Measurements from ENCODE around the gene OPN1SW.
A peak's percentile ranks its signal among the peaks of the same experiment; 100 is the strongest.

OPN1SW gene

DNA sequence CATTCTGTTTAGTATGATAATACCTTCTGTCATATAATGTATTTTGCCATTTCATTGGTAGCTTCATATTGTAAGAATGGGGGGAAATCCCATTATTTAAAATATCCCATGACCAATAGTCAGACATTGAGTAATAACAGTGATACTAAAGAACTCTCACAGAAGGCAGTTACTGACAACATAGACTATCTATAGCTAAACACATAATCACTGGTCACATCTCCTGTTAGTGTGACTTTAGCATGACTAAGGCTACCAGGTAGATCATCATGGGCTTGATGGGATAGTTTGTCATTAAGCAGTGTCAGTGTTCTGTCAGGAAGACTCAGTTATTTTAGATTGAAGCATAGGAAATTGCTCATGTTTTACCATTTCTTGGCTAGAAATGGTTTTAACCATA is 16.4 kb downstream of the OPN1SW start:
- DNase-seq (ENCODE audit: low read depth in 2 of 2) = no peak

DNA sequence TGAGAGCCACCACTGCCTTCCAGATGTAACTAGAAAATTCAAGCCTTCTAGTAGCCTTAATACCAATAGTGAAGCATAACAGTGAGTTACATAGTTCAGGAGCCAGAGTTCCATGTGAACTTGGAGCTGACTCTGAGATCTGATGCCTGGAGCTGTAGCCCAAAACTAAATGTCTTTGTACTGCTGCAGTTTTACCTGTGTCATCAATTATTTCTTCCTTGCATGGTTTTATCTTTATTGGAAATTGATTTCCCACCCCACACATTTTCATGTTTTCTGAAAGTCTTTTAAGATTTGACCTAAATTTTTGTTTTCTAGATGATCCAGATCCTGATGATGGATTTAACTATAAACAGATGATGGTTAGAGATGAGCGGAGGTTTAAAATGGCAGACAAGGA is 17.0 kb downstream of the OPN1SW start:
- no peak for DNase-seq (ENCODE audit: low read depth in 2 of 2)

DNA sequence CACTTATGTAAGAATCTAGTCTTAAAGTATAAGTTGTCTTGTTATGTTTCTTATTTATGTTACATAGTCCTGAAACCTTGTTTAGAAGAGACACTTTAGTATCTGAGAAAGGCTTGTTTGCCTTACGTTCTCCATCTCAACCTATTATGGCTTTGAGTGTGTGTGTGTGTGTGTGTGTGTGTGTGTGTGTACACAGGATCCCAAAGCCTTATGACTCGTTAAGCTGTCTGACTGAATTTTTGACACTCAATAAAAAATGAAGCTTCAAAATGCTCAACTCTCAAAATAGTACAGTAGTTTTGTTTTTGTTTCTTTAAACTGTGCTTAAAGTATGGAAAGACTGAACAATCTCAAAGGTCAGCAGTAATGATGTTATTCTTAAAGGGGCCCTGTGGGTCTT is 18.4 kb downstream of the OPN1SW start:
- no peak for DNase-seq (ENCODE audit: low read depth in 2 of 2)

DNA sequence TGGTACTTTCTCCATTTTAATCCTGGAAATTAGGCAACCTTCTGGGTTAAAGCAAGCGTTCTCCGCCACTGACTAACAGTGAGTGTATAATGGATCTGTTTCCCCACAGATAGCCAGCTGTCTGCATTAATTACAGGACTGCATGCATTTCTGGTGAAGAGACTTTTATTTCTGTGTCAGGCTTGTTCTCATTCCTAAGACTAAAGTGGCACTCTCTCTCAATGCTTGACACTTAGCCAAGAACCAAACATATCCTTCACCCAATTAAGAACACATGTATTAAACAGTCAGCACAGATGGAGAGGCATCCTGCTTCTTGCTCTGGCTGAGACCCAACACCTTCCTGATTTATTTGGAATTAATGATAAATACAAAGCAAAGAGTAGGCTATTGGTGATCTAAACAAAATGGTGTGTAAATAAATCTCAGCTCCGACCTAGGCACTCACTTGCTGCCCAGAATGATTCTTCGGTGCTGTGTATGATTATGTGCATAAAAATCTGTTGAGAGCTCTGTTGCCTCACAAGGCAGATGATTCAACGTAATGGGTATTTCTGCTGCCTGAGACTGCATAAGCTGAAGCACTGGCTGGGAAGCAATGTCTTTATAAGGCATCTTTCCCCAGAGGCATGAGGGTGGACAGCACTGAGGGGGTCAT is 19.6 kb downstream of the OPN1SW start:
- DNase-seq (ENCODE audit: low read depth in 2 of 2) = no peak

DNA sequence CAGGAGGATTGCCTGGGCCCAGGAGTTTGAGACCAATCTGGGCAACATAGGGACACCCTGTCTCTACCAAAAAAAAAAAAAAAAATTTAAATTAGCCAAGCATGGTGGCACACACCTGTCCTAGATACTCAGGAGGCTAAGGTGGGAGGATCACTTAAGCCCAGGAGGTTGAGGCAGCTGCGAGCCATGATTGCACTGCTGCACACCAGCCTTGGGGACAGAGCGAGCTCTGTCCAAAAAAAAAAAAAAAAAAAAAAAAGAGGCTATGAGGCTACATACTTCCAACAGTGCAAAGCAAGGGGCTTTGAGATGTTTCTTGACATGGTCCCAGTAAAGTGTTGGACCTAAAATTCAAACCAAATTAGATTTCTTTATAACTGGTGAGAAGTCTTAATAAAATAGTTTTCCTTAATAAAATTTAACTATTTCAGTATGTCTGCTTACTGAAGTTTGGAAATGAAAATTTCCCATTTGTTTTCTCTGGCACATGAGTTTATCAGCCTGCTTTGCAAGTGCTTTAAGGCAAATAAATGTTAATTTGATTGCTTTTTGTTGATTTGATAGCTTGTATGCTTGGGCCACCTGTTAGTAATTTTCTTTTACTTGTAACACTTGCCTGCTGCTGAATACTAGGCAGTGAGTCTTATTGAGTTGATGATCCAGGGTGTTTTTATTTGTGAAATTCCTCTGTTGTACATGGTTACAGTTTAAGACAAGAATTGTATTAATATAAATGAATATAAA is 20.3 kb downstream of the OPN1SW start:
- DNase-seq (ENCODE audit: low read depth in 2 of 2) = no peak

DNA sequence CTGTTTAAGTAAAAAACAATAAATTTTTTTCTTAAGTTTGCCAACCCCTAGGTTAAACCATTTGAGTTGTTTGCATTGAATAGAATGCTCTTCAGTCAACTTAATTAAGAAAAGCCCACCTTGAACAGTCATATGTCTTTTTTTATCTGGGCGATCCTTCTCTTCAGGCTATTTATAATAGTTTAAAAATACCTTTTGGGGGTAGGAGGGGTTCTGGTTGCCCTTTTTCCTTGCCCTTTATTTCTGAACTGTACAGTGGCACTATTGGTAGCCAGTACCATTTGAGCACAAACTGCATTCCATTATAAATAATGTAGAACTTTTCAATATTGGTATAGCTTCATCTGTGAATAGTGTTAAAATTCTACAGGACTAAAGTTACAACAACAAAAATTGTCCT is 23.3 kb downstream of the OPN1SW start:
- no peak for DNase-seq (ENCODE audit: low read depth in 2 of 2)

DNA sequence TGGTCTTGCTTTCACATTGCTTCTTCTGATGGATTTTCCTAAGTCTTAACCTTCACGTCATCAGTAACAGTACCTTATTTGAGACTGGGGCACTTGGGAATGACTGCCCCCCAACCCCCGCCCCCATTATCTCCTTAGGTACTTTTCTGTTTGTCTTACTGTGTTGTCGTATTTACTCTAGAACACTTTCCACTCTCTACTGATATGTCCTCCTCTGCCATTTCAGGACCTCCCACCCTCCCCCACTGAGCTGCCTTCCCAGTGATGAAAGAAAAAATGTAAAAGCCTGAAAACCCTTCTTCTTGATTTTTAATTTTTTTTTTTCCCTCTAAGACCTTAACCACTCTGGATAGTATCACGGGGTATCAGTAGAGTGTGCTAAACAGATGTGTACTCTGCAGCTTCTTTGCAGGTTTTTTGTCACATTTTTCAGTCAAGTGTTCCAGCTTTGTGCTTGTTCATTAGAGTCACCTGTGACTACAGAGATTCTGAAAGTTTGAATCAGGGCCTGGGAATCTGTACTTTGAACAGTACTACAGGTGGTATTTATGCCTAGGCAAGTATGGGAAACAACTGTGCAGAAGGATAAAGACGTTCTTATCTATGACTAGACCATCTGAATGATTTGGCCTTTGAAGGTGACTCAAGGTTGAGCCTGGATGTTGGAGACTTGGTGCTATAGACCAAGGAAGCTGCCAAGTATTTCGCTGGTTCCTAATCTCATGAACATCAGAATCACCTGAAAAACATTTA is 28.1 kb downstream of the OPN1SW start:
- no peak for DNase-seq (ENCODE audit: low read depth in 2 of 2)

DNA sequence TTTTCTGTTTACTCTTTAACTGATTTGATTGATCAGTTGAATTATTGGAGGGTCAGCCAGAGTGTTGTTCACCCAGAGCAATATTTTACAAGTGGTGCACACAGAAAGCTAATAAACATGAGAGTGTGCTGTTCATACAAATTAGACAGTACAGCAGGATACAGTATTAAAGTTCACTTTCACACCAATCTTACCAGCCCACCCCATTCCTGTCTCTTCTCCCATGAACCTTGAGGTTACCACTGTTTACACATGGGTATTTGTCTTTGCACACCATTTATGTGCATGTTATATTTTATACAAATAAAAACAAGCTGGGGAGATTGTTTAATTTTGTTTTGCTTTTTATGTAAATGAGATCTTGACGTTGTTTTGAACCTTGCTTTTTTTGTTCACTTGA is 29.9 kb downstream of the OPN1SW start:
- DNase-seq (ENCODE audit: low read depth in 2 of 2) = no peak

DNA sequence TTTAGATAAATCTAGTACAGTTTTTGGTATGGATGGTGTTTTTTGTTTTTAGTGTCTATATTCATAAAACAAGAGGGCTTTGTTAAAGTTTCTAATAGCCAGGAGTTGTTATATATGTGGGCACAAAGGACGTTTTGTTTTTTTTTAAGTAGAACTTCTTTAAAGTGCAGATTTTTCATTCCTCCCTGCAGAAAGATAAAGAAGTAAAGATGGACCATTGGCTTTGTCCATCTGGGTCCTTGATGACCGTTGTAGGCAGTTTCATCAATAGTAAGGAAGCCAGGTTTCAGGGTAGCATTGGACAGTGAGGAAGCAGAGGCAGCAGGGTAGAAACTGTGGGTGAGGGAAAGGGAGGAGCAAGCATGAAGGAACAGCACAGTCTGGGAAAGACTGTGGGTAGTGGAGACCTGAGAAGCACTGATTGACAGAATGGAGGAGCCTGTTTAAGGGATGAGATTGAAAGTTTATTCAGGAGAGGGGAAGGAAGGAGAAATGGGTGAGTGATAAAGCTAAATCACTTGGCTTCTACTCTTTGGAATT is 31.2 kb downstream of the OPN1SW start:
- DNase-seq (ENCODE audit: low read depth in 2 of 2) = no peak

DNA sequence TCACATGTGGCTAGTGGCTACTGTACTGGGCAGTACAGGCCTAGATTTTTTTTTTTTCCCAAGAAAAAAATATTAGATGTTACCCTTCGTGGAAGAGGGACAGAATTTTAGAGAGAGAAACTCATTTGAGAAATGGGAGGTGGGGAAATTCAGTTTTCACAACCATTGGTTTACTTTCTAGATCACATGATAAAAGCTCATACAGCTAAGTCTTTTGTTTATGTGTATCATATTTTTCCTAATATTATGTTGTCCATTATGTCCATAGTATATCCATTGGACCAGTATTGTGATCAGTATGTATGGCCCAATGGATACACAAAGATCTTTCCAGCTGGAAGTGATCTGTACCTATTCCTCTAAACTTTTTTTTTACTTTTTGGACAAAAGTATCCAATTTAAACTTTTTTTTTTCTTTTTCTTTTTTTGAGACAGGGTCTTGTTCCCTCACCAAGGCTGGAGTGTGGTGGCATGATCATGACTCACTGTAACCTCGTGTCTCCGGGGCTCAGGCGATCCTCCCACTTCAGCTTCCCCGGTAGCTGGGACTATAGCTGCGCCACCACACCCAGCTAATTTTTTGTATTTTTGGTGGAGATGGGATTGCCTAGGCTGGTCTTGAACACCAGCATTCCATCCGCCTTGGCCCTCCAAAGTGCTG is 32.4 kb downstream of the OPN1SW start:
- no peak for DNase-seq (ENCODE audit: low read depth in 2 of 2)

DNA sequence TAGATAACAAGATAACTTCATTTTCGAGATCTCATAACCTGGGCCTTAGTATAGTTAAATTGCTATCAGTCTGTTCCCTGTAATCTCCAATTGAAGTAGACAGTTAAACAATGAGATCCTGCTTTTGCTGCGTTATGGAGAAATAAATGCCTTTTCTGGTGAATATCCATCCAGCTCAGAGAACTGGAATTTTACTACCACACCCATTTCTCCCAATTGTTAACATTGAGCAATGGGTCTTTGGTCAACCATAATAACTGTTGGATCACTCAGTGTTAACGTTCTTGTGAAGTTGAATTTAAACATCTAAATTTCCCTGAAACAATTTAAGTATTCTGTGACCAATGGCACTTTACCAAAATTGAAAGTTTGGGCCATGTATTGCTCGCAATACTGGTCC is 33.4 kb downstream of the OPN1SW start:
- DNase-seq (ENCODE audit: low read depth in 2 of 2) = no peak

DNA sequence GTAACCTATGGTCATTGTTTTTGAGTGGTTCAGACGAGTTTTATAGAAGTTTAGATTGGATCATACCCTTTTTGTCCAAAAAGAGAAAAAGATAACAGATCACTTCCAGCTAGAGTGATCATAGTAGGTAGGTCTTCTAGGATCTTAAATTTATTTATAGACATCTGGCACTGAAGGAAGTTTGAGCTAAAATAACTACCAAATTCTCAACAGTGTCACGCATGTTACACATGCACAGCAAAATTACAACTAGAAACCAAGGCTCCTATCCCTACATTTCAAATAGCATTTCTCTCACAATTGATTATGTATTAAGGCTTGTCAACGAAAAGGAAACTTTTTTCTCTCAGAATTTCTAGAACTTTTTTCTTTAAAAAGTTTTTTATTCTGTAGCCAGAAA is 34.1 kb downstream of the OPN1SW start:
- no peak for DNase-seq (ENCODE audit: low read depth in 2 of 2)

DNA sequence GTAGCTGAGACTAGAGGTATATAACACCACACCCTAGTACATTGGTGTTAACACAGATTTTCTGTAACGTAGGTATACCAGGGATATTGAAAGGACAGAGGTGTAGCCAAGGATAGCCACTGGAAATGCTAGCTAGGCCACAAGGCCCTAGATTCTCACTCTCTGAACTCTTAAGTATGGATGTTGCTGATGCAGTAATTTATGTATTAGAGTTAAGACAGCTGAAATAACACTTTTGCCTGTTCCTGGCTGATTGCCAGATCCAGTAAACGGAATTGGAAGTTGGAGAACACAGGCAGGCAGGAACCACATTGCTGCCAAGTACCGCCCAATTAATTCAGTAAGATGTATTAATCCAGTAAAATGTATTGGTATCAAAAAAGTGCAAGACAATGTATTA is 34.6 kb downstream of the OPN1SW start:
- DNase-seq (ENCODE audit: low read depth in 2 of 2) = no peak

DNA sequence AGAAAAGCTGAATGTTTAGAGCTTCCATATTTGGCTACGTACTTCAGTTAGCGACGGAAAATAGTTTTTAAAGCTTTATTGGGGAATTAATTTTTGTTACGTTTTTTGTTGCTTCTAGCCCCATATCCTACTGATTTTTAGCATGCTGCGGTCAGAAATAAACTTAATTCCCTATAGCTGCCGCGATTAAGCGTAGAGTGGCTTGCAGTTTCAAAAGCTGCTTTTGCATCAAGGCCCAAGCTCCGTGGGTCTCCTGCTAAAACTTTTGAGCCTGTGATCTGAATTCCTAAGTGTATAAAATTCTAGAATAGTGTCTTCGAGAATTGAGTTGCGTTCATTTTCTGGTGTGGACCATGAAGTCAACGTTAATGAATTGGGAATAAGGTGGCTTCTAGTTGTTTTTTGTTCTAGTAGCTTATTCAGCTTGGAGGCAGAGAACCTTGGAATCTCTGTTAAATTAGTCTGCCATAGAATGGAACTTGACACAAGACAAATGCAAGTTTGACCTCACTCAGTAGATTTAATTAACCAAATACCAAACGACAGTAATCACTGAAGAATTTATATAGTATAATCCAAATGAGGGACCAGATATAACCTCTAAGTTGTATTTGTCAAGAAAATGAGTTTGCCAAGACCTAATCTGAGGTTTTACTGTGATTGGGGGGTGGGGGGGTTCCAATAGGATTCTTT is 35.5 kb downstream of the OPN1SW start:
- no peak for DNase-seq (ENCODE audit: low read depth in 2 of 2)

DNA sequence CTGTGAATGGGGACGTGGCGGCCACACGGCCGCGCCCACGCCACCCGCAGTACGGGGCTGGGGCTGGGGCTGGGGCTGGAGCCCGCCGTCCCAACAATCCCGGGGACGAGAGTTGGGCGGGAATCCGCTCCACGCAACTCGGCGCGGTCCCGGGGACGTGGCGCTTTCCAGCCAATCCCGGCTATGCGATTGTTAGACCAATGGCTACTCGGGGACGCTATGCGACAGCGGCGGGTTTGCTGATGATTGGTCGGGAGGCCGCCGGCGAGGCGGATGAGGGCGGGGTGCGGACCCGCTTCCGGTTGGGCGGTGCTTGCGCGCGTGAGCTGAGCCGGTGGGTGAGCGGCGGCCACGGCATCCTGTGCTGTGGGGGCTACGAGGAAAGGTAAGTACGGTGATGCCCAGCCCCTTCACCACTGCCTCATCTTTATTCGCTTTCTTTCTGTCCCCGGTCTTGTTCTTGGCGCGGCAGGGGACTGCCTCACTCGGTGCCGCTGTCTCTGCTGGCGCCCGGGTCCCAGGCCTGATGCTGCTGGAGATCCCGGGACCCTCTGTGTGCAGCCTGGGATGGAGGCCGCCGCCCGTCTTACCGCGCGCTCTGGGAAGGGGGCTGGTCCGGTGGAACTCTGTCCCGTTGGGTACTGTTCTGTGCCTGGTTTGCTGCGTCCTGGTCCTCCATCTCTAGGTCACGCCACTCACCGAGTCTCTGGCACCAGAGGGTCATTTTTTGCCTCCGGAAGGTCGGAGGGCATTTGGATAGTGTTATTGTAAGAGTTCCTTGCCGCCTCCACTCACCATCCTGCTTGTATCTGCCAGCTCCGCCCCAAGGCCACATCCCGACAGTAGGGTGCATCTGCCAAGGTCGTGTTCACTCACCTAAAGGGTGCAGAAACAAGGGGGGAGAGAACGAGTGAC is 36.3 kb downstream of the OPN1SW start, which contains the start of gene CALU:
Gene CALU (plus strand): TSS at position 312 of the 915 bp plus-strand sequence. CDS start 9,225 bp downstream, outside the sequence.
- peak; percentile 90 to 92 for DNase-seq (ENCODE audit: low read depth in 2 of 2)

DNA sequence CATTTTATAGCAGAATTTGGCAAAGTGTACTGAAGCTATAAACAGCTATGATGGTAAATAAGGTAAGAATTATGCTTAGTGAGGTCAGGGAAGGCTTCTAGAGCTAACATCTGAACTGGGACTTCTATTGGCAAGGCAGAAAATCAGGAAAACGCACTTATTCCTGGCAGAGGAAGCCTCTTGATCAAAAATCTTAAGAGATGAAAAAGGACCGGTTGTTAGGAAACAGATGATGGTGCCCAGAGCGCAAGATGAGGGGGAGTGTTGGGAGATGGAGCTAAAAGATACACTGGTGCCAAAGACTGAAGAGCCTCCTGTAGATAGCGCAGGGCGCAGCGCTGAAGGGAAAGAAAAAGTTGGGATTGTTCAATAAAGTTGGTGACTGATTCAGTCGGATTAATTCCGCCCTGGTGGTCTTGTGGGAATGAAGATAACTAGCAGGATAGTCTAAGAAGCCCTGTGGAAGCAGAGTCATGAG is 37.0 kb downstream of the OPN1SW start:
- no peak for DNase-seq (ENCODE audit: low read depth in 2 of 2)

DNA sequence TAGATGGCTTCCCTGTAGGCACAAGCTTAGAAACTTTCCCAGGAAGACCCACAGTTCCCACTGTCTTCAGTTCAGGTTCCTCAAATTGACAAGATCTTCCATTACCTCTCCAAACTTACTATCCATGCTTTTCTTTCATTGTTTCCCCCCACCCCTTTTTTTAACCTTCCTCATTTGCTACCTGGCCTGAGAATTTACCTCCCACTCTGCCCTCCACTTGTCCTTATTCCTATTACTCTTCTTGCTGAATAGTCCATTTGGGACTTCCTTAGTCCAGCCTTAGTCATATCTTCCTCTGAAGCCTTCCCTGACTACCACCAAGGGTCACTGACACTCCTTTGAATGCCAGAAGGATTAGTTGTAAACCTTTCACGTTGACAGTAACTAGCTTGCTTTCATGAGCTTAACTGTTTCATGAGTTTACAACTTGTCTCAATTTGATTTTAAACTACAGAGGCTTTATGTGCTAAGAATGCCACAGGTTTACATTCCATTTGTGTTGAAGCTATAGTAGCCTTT is 37.7 kb downstream of the OPN1SW start:
- DNase-seq (ENCODE audit: low read depth in 2 of 2) = no peak

DNA sequence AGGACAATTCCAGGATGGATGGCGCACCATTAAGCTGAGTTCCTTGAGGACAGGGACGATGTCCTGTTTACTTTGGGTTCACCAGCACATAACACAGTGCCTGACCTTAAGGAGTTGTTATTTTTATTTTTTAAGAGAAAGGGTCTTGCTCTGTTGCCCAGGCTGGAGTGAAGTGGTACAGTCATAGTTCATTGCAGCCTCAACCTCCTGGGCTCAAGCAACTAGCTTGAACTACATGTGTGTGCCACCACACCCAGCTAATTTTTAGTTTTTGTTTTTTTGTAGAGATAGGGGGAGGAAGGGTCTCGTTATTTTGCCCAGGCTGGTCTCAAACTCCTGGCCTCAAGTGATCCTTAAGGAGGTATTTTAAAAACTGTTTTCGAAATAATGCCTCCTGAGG is 38.2 kb downstream of the OPN1SW start:
- no peak for DNase-seq (ENCODE audit: low read depth in 2 of 2)

DNA sequence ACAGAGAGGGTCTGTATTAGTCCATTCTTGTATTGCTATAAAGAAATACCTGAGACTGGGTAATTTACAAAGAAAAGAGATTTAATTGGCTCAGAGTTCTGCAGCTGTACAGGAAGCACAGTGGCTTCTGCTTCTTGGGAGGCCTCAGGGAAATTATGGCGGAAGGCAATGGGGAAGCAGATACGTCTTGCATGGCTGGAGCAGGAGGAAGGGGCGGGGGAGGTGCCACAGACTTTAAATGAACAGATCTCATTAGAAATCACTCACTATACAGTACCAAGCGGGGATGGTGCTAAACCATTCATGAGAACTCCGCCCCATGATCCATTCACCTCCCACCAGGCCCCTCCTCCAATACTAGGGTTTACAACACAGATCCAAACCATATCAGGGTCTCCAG is 40.2 kb downstream of the OPN1SW start:
- DNase-seq (ENCODE audit: low read depth in 2 of 2) = no peak

DNA sequence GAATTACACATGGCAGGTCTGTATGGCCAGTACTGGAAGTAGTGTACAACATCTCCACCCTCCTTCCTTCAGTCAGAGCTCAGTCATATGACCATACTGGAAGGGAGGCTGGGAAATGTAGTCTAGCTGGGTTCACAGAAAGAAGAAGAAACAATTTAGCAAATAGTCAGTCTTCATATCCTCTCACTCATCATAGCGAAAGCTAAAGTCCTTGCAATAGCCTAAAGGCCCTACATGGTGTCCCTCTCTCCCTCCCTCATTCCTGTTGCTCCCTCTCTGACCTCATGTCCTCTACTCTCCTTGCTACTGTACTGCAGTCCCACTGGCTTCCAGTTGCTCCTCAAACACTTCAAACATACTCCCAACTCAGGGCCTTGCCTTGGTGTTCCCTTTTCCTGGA is 40.7 kb downstream of the OPN1SW start:
- no peak for DNase-seq (ENCODE audit: low read depth in 2 of 2)

Measured in stimulated activated CD4-positive, alpha-beta T cell treated with anti-CD3 and anti-CD28 coated beads, Interleukin-15, amount 100 ng/mL, for 48 hours (primary cell).